ENCODE data around the gene TAS2R9. TPM values are rescaled to one million over a fixed set of nuclear protein-coding genes. Genes with fewer than 3 reads are reported as not detected.

Gene TAS2R9
- total RNA-seq, 1 experiment from 2014 or later, result not detected

- WGBS (ENCODE audit: extremely low coverage, insufficient read length, low lambda C conversion rate), result no CpG with 5 or more reads among the region's 1 CpG
- Histone ChIP-seq H3K9me3 (ENCODE audit: control insufficient read depth, low read depth, low read length) (no peaks in the 10 kb centered on the region), H2BK20ac (ENCODE audit: low read depth, low read length, poor library complexity, severe bottlenecking) (no peak overlapping the region), H3K27ac (ENCODE audit: insufficient read length, low read depth, low read length) (no peak overlapping the region), H3K4me1 (ENCODE audit: insufficient read depth, low read length) (no peaks in the 10 kb centered on the region), H4K91ac (ENCODE audit: insufficient read length, low read depth, low read length) (no peak overlapping the region), H3K4me2 (ENCODE audit: insufficient read depth, insufficient read length, low read length) (no peak overlapping the region), H3K14ac (ENCODE audit: insufficient read depth, low read length) (no peak overlapping the region), H3K56ac (ENCODE audit: insufficient read length, low read depth, low read length) (no peak overlapping the region), H3K27me3 (ENCODE audit: insufficient read depth, low read length) (no peaks in the 10 kb centered on the region), H2BK5ac (ENCODE audit: insufficient read length, low read length) (no peak overlapping the region), H3K23me2 (ENCODE audit: insufficient read length, low read depth, low read length, poor library complexity, severe bottlenecking) (no peaks in the 10 kb centered on the region), H2AK5ac (ENCODE audit: insufficient read length, low read length) (no peak overlapping the region), H3K79me1 (ENCODE audit: insufficient read depth, low read depth, low read length, poor library complexity, severe bottlenecking) (no peaks in the 10 kb centered on the region), H4K20me1 (ENCODE audit: control insufficient read depth, insufficient read depth, insufficient read length) (no peaks in the 10 kb centered on the region), H2BK120ac (ENCODE audit: low read depth, low read length, poor library complexity, severe bottlenecking) (no peak overlapping the region), H2BK12ac (ENCODE audit: insufficient read length, low read depth, low read length) (no peak overlapping the region), H2BK15ac (ENCODE audit: low read depth, low read length) (no peak overlapping the region), H3K23ac (ENCODE audit: insufficient read length, low read depth, low read length) (no peak overlapping the region), H3K9ac (ENCODE audit: extremely low read depth, insufficient read length, low read length) (no peak overlapping the region), H3K79me2 (ENCODE audit: insufficient read depth, low read length) (no peaks in the 10 kb centered on the region), H4K8ac (replicated peaks; ENCODE audit: insufficient read length, low read depth, low read length) (no peak overlapping the region), H3T11ph (ENCODE audit: low read length) (no peak overlapping the region), H3K18ac (ENCODE audit: insufficient read length, low read depth, low read length) (no peak overlapping the region), H3K4ac (ENCODE audit: low read depth, low read length) (no peak overlapping the region), H4K5ac (ENCODE audit: insufficient read length, low read depth, low read length) (no peak overlapping the region), H2AFZ (ENCODE audit: low read length) (no peak overlapping the region)
- no peak overlapping the region for H3K4me3 Mint-ChIP-seq
- no peak for TF ChIP-seq CTCF (conservative IDR thresholded peaks at IDR 0.05)
- no peaks in the 10 kb centered on the region for H3K36me3 Mint-ChIP-seq (ENCODE audit: insufficient read depth in 1 of 3, low read depth in 3 of 3)
- H3K9me3 Mint-ChIP-seq, result no peaks in the 10 kb centered on the region
- H3K4me1 Mint-ChIP-seq, result no peaks in the 10 kb centered on the region
- DNase-seq, result no peak
- no peaks in the 10 kb centered on the region for H3K27me3 Mint-ChIP-seq (ENCODE audit: low read depth)
- H3K27ac Mint-ChIP-seq, result no peak overlapping the region
These were observed 20.0 kb upstream of the TAS2R9 start for GRCh38 chr12:10829994-10830393.

All from H9 (cell line).